Tibial nerve (tissue), 4 donors: Measurements from ENCODE around the gene SSBP2.

Experiments
- CTCF ChIP-seq, 5 experiments: fragments of 200-600 bp in 3 of 5; fragments of 450-650 bp in 2 of 5; sonication (generic) in 3 of 5; IDR thresholded peaks; one replicate each; pipeline ENCODE4 v1.5.1; 2016 to 2019; ENCODE audit warnings: antibody characterized with exemption in 5 of 5, mild to moderate bottlenecking in 3 of 5, moderate library complexity in 2 of 5
- EP300 ChIP-seq, 2 donors: sonication (generic); formaldehyde crosslinking; IDR thresholded peaks; one replicate each; pipeline ENCODE4 v1.6.1; 2017; ENCODE audit warnings: antibody characterized with exemption in 2 of 2, mild to moderate bottlenecking in 1 of 2
- POLR2A ChIP-seq, 2 donors: fragments of 450-650 bp; IDR thresholded peaks; one replicate each; pipeline ENCODE4 v1.6.1; 2017; ENCODE audit warnings: antibody characterized with exemption in 2 of 2, mild to moderate bottlenecking in 2 of 2, moderate library complexity in 2 of 2

- TF ChIP-seq EP300 (IDR thresholded peaks at IDR 0.05), result no peak
- no peak for TF ChIP-seq CTCF (IDR thresholded peaks at IDR 0.05)
- no peak for TF ChIP-seq POLR2A (IDR thresholded peaks at IDR 0.05)
Measured at GRCh38 chr5:81639556-81639955, 111.3 kb downstream of the SSBP2 start.
